ENCODE results near the gene TOP1.

DNA sequence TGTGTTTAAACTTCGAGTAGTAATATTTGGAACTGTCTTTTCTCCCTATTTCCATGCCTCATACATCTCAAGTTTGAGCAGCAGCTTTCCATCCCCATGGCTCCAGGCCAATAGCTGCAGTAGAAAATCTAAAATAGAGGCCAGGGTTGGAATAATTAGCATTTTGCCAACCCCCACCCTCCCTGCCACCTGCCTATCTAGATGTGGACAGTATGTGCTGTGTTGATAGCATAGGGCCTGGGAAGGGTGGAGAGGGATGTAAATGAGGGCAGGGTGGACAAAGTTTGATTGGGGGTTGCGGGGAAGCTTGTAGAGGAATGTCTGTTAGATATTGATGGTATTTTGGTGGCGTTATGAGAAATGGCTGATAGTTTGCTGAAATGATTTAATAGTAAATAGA lies 5.6 kb downstream of the TOP1 start:
- no peak for TF ChIP-seq BHLHE40 (IDR thresholded peaks at IDR 0.05; ENCODE audit: borderline replicate concordance)
- no peak for TF ChIP-seq FOXM1 (IDR thresholded peaks at IDR 0.05; ENCODE audit: borderline replicate concordance)
- TF ChIP-seq TARDBP (IDR thresholded peaks at IDR 0.05) = no peak
- no peak for TF ChIP-seq ZNF384 (IDR thresholded peaks at IDR 0.05)
- no peak for TF ChIP-seq SUZ12 (IDR thresholded peaks at IDR 0.05)
- TF ChIP-seq L3MBTL2 (conservative IDR thresholded peaks at IDR 0.05) = no peak
- no peak for TF ChIP-seq FOXK2 (IDR thresholded peaks at IDR 0.05)
- no peak for TF ChIP-seq SP1 (IDR thresholded peaks at IDR 0.05)
